Measurements from ENCODE around the gene LSG1. TPM values are rescaled to one million over a fixed set of nuclear protein-coding genes. Genes with fewer than 3 reads are reported as not detected.
"Not testable (repeated sequence)": the region's sequence is repeated elsewhere in the genome, so short reads cannot be mapped to it uniquely, and the experiment has no call there.

Gene LSG1
- total RNA-seq, 1 donor, result 56.6 TPM

- DNase-seq (ENCODE audit: low read depth), result no peak
- TF ChIP-seq CTCF (IDR thresholded peaks at IDR 0.05; ENCODE audit: insufficient read depth, low read depth, low read length), result no peak
- H3K4me3 ChIP-seq (ENCODE audit: low read depth, low read length), result peak overlapping the region; percentile 76
Measured at GRCh38 chr3:194632226-194632808, 39.7 kb downstream of the LSG1 start.

- no peak for TF ChIP-seq CTCF (IDR thresholded peaks at IDR 0.05; ENCODE audit: insufficient read depth, low read depth, low read length)
- H3K4me3 ChIP-seq (ENCODE audit: low read depth, low read length), result no peak overlapping the region
- no peak for DNase-seq (ENCODE audit: low read depth)
Measured at GRCh38 chr3:194631696-194632095, 40.3 kb downstream of the LSG1 start.

GRCh38 chr3:194630681-194631080 is 41.3 kb downstream of the LSG1 start:
- DNase-seq (ENCODE audit: low read depth); H3K4me3 ChIP-seq (ENCODE audit: low read depth, low read length): not testable (repeated sequence)

GRCh38 chr3:194624956-194625355 is 47.0 kb downstream of the LSG1 start:
- no peak for DNase-seq (ENCODE audit: low read depth)

GRCh38 chr3:194623449-194624290 is 48.3 kb downstream of the LSG1 start:
- TF ChIP-seq CTCF (IDR thresholded peaks at IDR 0.05; ENCODE audit: insufficient read depth, low read depth, low read length), result no peak
- no peak overlapping the region for H3K4me3 ChIP-seq (ENCODE audit: low read depth, low read length)
- no peak for DNase-seq (ENCODE audit: low read depth)

More at GRCh38 chr3:194624956-194625355, 47.0 kb downstream of the LSG1 start:
- TF ChIP-seq CTCF (IDR thresholded peaks at IDR 0.05; ENCODE audit: insufficient read depth, low read depth, low read length), result no peak
- no peak overlapping the region for H3K4me3 ChIP-seq (ENCODE audit: low read depth, low read length)

GRCh38 chr3:194622621-194623340 is 49.2 kb downstream of the LSG1 start:
- no peak for TF ChIP-seq CTCF (IDR thresholded peaks at IDR 0.05; ENCODE audit: insufficient read depth, low read depth, low read length)
- no peak for DNase-seq (ENCODE audit: low read depth)

GRCh38 chr3:194621947-194622346 is 50.0 kb downstream of the LSG1 start:
- no peak for DNase-seq (ENCODE audit: low read depth)
- H3K4me3 ChIP-seq (ENCODE audit: low read depth, low read length), result no peak overlapping the region
- TF ChIP-seq CTCF (IDR thresholded peaks at IDR 0.05; ENCODE audit: insufficient read depth, low read depth, low read length), result no peak

More at GRCh38 chr3:194622621-194623340, 49.2 kb downstream of the LSG1 start:
- no peak overlapping the region for H3K4me3 ChIP-seq (ENCODE audit: low read depth, low read length)

All from fibroblast of villous mesenchyme (primary cell).